ENCODE data around the gene ATP7B. TPM values are rescaled to one million over a fixed set of nuclear protein-coding genes. Genes with fewer than 3 reads are reported as not detected.
"Not testable (repeated sequence)": the region's sequence is repeated elsewhere in the genome, so short reads cannot be mapped to it uniquely, and the experiment has no call there.

Gene ATP7B
- total RNA-seq, 2 donors from 2014 or later = 20.4 to 29.2 TPM

DNA sequence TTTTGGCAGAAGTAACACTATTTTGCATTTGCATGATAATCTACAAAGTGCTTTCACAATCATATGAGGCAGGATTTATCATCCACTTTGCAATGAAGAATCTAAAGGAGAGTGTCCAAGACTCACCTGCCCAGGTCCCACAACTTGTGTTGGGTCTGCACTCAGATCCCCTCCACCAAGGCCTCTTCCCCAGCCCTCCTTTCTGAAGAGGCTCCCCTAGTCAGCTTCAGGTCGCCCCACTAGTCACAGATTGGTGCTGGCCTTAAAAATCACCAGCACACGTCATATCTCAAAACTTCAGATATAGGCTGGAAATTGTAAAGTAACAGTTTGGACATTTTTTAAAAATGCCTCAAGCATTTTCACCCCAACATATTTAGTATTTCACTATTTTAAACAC, 17.5 kb downstream of the ATP7B start:
- TF ChIP-seq, protein P1, sequence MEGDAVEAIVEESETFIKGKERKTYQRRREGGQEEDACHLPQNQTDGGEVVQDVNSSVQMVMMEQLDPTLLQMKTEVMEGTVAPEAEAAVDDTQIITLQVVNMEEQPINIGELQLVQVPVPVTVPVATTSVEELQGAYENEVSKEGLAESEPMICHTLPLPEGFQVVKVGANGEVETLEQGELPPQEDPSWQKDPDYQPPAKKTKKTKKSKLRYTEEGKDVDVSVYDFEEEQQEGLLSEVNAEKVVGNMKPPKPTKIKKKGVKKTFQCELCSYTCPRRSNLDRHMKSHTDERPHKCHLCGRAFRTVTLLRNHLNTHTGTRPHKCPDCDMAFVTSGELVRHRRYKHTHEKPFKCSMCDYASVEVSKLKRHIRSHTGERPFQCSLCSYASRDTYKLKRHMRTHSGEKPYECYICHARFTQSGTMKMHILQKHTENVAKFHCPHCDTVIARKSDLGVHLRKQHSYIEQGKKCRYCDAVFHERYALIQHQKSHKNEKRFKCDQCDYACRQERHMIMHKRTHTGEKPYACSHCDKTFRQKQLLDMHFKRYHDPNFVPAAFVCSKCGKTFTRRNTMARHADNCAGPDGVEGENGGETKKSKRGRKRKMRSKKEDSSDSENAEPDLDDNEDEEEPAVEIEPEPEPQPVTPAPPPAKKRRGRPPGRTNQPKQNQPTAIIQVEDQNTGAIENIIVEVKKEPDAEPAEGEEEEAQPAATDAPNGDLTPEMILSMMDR (conservative IDR thresholded peaks at IDR 0.05) = no peak
- 96 to 100% methylated on average over 1 to 2 of the region's 2 CpGs for WGBS, 2 experiments (ENCODE audit: insufficient coverage in 1 of 2, insufficient read length in 1 of 2)
- Histone ChIP-seq H3K9me3 (ENCODE audit: control insufficient read depth, low read length) (no peaks in the 10 kb centered on the region), H3K27me3 (ENCODE audit: control insufficient read depth, insufficient read depth, low read length, poor library complexity, severe bottlenecking) (peaks cover 19% of the 10 kb centered on the region), H3K4me1 (ENCODE audit: control insufficient read depth, insufficient read depth, low read length) (peaks cover 25% of the 10 kb centered on the region), H3K4me3 (ENCODE audit: low read length) (no peak overlapping the region), H3K27ac (ENCODE audit: low read depth, low read length) (no peak overlapping the region), H3K36me3 (ENCODE audit: control insufficient read depth, insufficient read depth, low read length) (no peaks in the 10 kb centered on the region), H3K9ac (ENCODE audit: extremely low read depth, low read length, poor library complexity, severe bottlenecking) (no peak overlapping the region)
- no peaks in the 10 kb centered on the region for H3K9me3 Mint-ChIP-seq
- peaks cover 2% of the 10 kb centered on the region for H3K36me3 Mint-ChIP-seq (ENCODE audit: low read depth)
- no peak for DNase-seq
- no peak overlapping the region for H3K27ac Mint-ChIP-seq
- peaks cover 27% of the 10 kb centered on the region for H3K27me3 Mint-ChIP-seq (ENCODE audit: insufficient read depth)
- peaks cover 35% of the 10 kb centered on the region for H3K4me1 Mint-ChIP-seq
- no peak overlapping the region for H3K4me3 Mint-ChIP-seq

- no peak overlapping the region for H3K4me3 Mint-ChIP-seq
- H3K9me3 Mint-ChIP-seq = peaks cover 18% of the 10 kb centered on the region
- no peaks in the 10 kb centered on the region for H3K4me1 ChIP-seq (ENCODE audit: control insufficient read depth, insufficient read depth, low read length)
- H3K4me1 Mint-ChIP-seq = no peaks in the 10 kb centered on the region
- no peak for DNase-seq
- 80 to 96% methylated on average over 1 to 3 of the region's 3 CpGs for WGBS, 2 experiments (ENCODE audit: insufficient coverage in 1 of 2, insufficient read length in 1 of 2)
- no peaks in the 10 kb centered on the region for H3K9me3 ChIP-seq (ENCODE audit: control insufficient read depth, low read length)
- no peak overlapping the region for H3K27ac ChIP-seq (ENCODE audit: low read depth, low read length)
- H3K27ac Mint-ChIP-seq = no peak overlapping the region
- H3K36me3 ChIP-seq (ENCODE audit: control insufficient read depth, insufficient read depth, low read length) = no peaks in the 10 kb centered on the region
- TF ChIP-seq, protein P1 (conservative IDR thresholded peaks at IDR 0.05) = no peak
- H3K36me3 Mint-ChIP-seq (ENCODE audit: low read depth) = peaks cover 3% of the 10 kb centered on the region
- no peaks in the 10 kb centered on the region for H3K27me3 ChIP-seq (ENCODE audit: control insufficient read depth, insufficient read depth, low read length, poor library complexity, severe bottlenecking)
- no peak overlapping the region for H3K4me3 ChIP-seq (ENCODE audit: low read length)
- no peak overlapping the region for H3K9ac ChIP-seq (ENCODE audit: extremely low read depth, low read length, poor library complexity, severe bottlenecking)
- peaks cover 18% of the 10 kb centered on the region for H3K27me3 Mint-ChIP-seq (ENCODE audit: insufficient read depth)
Measured at GRCh38 chr13:51988988-51989618, 22.1 kb downstream of the ATP7B start.

- peaks cover 13% of the 10 kb centered on the region for H3K27me3 Mint-ChIP-seq (ENCODE audit: insufficient read depth)
- 92 to 100% methylated on average over 1 to 4 of the region's 4 CpGs for WGBS, 2 experiments (ENCODE audit: insufficient coverage in 1 of 2, insufficient read length in 1 of 2)
- not testable (repeated sequence) for H3K9me3 ChIP-seq (ENCODE audit: control insufficient read depth, low read length); H3K36me3 Mint-ChIP-seq (ENCODE audit: low read depth); H3K27ac Mint-ChIP-seq; H3K4me3 ChIP-seq (ENCODE audit: low read length); H3K4me3 Mint-ChIP-seq; H3K4me1 ChIP-seq (ENCODE audit: control insufficient read depth, insufficient read depth, low read length); DNase-seq; H3K27me3 ChIP-seq (ENCODE audit: control insufficient read depth, insufficient read depth, low read length, poor library complexity, severe bottlenecking); H3K4me1 Mint-ChIP-seq; H3K9ac ChIP-seq (ENCODE audit: extremely low read depth, low read length, poor library complexity, severe bottlenecking); H3K27ac ChIP-seq (ENCODE audit: low read depth, low read length); H3K36me3 ChIP-seq (ENCODE audit: control insufficient read depth, insufficient read depth, low read length)
- peaks cover 18% of the 10 kb centered on the region for H3K9me3 Mint-ChIP-seq
Measured at GRCh38 chr13:51984904-51985303, 26.3 kb downstream of the ATP7B start.

- not testable (repeated sequence) for H3K27ac Mint-ChIP-seq; H3K9me3 ChIP-seq (ENCODE audit: control insufficient read depth, low read length); H3K4me1 ChIP-seq (ENCODE audit: control insufficient read depth, insufficient read depth, low read length); H3K4me3 ChIP-seq (ENCODE audit: low read length); H3K4me1 Mint-ChIP-seq; H3K36me3 Mint-ChIP-seq (ENCODE audit: low read depth); H3K27ac ChIP-seq (ENCODE audit: low read depth, low read length); H3K36me3 ChIP-seq (ENCODE audit: control insufficient read depth, insufficient read depth, low read length); H3K4me3 Mint-ChIP-seq; H3K27me3 ChIP-seq (ENCODE audit: control insufficient read depth, insufficient read depth, low read length, poor library complexity, severe bottlenecking); DNase-seq; H3K9ac ChIP-seq (ENCODE audit: extremely low read depth, low read length, poor library complexity, severe bottlenecking)
- 89 to 91% methylated on average over 2 to 3 of the region's 3 CpGs for WGBS, 2 experiments (ENCODE audit: insufficient coverage in 1 of 2, insufficient read length in 1 of 2)
- Mint-ChIP-seq H3K9me3 (peaks cover 15% of the 10 kb centered on the region), H3K27me3 (ENCODE audit: insufficient read depth) (peaks cover 13% of the 10 kb centered on the region)
Measured at GRCh38 chr13:51983292-51983691, 28.0 kb downstream of the ATP7B start.
